Activated CD4-positive, alpha-beta T cell treated with anti-CD3 and anti-CD28 coated beads, Interleukin-2, amount 50 U/mL, for 1 hour (primary cell): ENCODE data around the gene CDADC1.

Experiments used
- DNase-seq: peaks from one replicate; pipeline ENCODE4 v3.0.0-alpha.2; 2020

CDADC1 gene

GRCh38 chr13:49297338-49297737 lies 49.6 kb downstream of the CDADC1 start:
- no peak for DNase-seq

- DNase-seq: no peak
Observed at GRCh38 chr13:49298416-49298815, 50.7 kb downstream of the CDADC1 start.

- DNase-seq: no peak
Observed at GRCh38 chr13:49298903-49299605, 51.3 kb downstream of the CDADC1 start.

GRCh38 chr13:49300276-49300675 lies 52.6 kb downstream of the CDADC1 start:
- DNase-seq: no peak

GRCh38 chr13:49300739-49301589 lies 53.2 kb downstream of the CDADC1 start:
- DNase-seq: peak; percentile 51

- no peak for DNase-seq
Observed at GRCh38 chr13:49302222-49302621, 54.5 kb downstream of the CDADC1 start.

GRCh38 chr13:49302817-49303216 lies 55.1 kb downstream of the CDADC1 start:
- DNase-seq: no peak

- no peak for DNase-seq
Observed at GRCh38 chr13:49303533-49304252, 56.0 kb downstream of the CDADC1 start.

GRCh38 chr13:49304356-49304755 lies 56.6 kb downstream of the CDADC1 start:
- DNase-seq: no peak

GRCh38 chr13:49304763-49305700 lies 57.3 kb downstream of the CDADC1 start:
- DNase-seq: no peak

GRCh38 chr13:49305792-49306425 lies 58.2 kb downstream of the CDADC1 start:
- no peak for DNase-seq

- DNase-seq: no peak
Observed at GRCh38 chr13:49307365-49307764, 59.6 kb downstream of the CDADC1 start.

GRCh38 chr13:49308097-49308875 lies 60.6 kb downstream of the CDADC1 start:
- DNase-seq: no peak

GRCh38 chr13:49308921-49309408 lies 61.2 kb downstream of the CDADC1 start:
- no peak for DNase-seq

- no peak for DNase-seq
Observed at GRCh38 chr13:49310251-49310650, 62.5 kb downstream of the CDADC1 start.

GRCh38 chr13:49311816-49312215 lies 64.1 kb downstream of the CDADC1 start:
- no peak for DNase-seq

- DNase-seq: no peak
Observed at GRCh38 chr13:49314344-49314882, 66.7 kb downstream of the CDADC1 start.

GRCh38 chr13:49315036-49315565 lies 67.4 kb downstream of the CDADC1 start:
- no peak for DNase-seq

GRCh38 chr13:49315756-49316482 lies 68.2 kb downstream of the CDADC1 start:
- DNase-seq: no peak

- no peak for DNase-seq
Observed at GRCh38 chr13:49319551-49319950, 71.8 kb downstream of the CDADC1 start.
